HepG2 (cell line): ENCODE measurements around the gene LASP1. TPM values are rescaled to one million over a fixed set of nuclear protein-coding genes. Genes with fewer than 3 reads are reported as not detected.

Experiments used
- BRD4 ChIP-seq: sonication (generic); formaldehyde crosslinking; IDR thresholded peaks from 2 replicates; pipeline ENCODE4 v1.4.0; 2020; ENCODE audit warnings: missing genetic modification reagents
- GRHL1 ChIP-seq: sonication (generic); formaldehyde crosslinking; conservative IDR thresholded peaks from 2 replicates; pipeline ENCODE4 v1.8.0; 2022; ENCODE audit warnings: missing genetic modification reagents
- HOMEZ ChIP-seq: IDR thresholded peaks from 2 replicates; pipeline ENCODE4 v1.6.1; 2016; ENCODE audit warnings: low read depth
- KDM6A ChIP-seq: IDR thresholded peaks from 2 replicates; pipeline ENCODE4 v1.6.1; 2016; ENCODE audit warnings: low read depth
- MEIS2 ChIP-seq: sonication (generic); formaldehyde crosslinking; IDR thresholded peaks from 2 replicates; pipeline ENCODE4 v1.9.0; 2021; ENCODE audit warnings: mild to moderate bottlenecking, missing genetic modification reagents
- NBN ChIP-seq: fragments of 450-650 bp; conservative IDR thresholded peaks from 2 replicates; pipeline ENCODE4 v1.6.1; 2017
- NCOA2 ChIP-seq: sonication (generic); formaldehyde crosslinking; IDR thresholded peaks from 2 replicates; pipeline ENCODE4 v1.8.0; 2022; ENCODE audit warnings: inconsistent platforms
- SUZ12 ChIP-seq: fragments of 150-350 bp; IDR thresholded peaks from 2 replicates; pipeline ENCODE4 v1.6.1; 2014; ENCODE audit warnings: low read depth, low read length
- THAP11 ChIP-seq: IDR thresholded peaks from 2 replicates; pipeline ENCODE4 v1.6.1; 2016; ENCODE audit warnings: missing biosample characterization, missing genetic modification reagents
- ZNF10 ChIP-seq: sonication (generic); formaldehyde crosslinking; IDR thresholded peaks from 2 replicates; pipeline ENCODE4 v1.4.0; 2020; ENCODE audit warnings: mild to moderate bottlenecking, low read depth, missing genetic modification reagents, borderline replicate concordance
- ZNF615 ChIP-seq: sonication (generic); formaldehyde crosslinking; IDR thresholded peaks from 2 replicates; pipeline ENCODE4 v1.5.0; 2020; ENCODE audit warnings: mild to moderate bottlenecking, missing genetic modification reagents, borderline replicate concordance
- polyA plus RNA-seq, 8 experiments: library from polyadenylated mRNA; depleted of rRNA in 3 of 8; stranded (reverse) in 7 of 8; unstranded in 1 of 8; fragments of >200 nt; fragmentation: Illumina TruSeq in 4 of 8; extraction: Trizol in 4 of 8; gene quantifications; 2 replicates each; pipeline versions ENCODE4 v1.2.1 to v1.2.3, GENCODE V29; 2011 to 2016; ENCODE audit warnings: low read depth in 4 of 8, missing spikeins in 1 of 8, mixed read lengths in 1 of 8; ENCODE audit not compliant: insufficient read depth in 1 of 8
- total RNA-seq, 5 experiments: library from RNA; depleted of rRNA; stranded (reverse); fragments of >200 nt; fragmentation: Illumina TruSeq; extraction: Trizol; gene quantifications; 2 replicates each; pipeline ENCODE4 v1.2.3, GENCODE V29; 2016; ENCODE audit warnings: low read depth in 1 of 5
- TF ChIP-seq, protein P1 (sequence below): sonication (generic); formaldehyde crosslinking; IDR thresholded peaks from 2 replicates; pipeline ENCODE4 v1.5.0; 2020; ENCODE audit warnings: mild to moderate bottlenecking, missing genetic modification reagents
- TF ChIP-seq, protein P2 (sequence below): sonication (generic); formaldehyde crosslinking; IDR thresholded peaks from 2 replicates; pipeline ENCODE4 v1.4.0; 2020; ENCODE audit warnings: mild to moderate bottlenecking, missing genetic modification reagents, borderline replicate concordance
- TF ChIP-seq, protein P3 (sequence below): sonication (generic); formaldehyde crosslinking; IDR thresholded peaks from 2 replicates; pipeline ENCODE4 v1.5.0; 2020; ENCODE audit warnings: missing genetic modification reagents

The LASP1 gene
- total and polyA plus RNA-seq, 2 of the 13 experiments (the other 11 are each of a cell fraction or from before 2014, with no cell fraction given), result 70.1 to 97.0 TPM

GRCh38 chr17:38853292-38854219, 16.3 kb upstream of the LASP1 start, which contains the start of gene RPL23 (continued):
- peak; percentile 96; the same call in 1 of the 2 replicates for TF ChIP-seq ZNF615 (CRISPR knock-in tag)
- TF ChIP-seq, protein P1, sequence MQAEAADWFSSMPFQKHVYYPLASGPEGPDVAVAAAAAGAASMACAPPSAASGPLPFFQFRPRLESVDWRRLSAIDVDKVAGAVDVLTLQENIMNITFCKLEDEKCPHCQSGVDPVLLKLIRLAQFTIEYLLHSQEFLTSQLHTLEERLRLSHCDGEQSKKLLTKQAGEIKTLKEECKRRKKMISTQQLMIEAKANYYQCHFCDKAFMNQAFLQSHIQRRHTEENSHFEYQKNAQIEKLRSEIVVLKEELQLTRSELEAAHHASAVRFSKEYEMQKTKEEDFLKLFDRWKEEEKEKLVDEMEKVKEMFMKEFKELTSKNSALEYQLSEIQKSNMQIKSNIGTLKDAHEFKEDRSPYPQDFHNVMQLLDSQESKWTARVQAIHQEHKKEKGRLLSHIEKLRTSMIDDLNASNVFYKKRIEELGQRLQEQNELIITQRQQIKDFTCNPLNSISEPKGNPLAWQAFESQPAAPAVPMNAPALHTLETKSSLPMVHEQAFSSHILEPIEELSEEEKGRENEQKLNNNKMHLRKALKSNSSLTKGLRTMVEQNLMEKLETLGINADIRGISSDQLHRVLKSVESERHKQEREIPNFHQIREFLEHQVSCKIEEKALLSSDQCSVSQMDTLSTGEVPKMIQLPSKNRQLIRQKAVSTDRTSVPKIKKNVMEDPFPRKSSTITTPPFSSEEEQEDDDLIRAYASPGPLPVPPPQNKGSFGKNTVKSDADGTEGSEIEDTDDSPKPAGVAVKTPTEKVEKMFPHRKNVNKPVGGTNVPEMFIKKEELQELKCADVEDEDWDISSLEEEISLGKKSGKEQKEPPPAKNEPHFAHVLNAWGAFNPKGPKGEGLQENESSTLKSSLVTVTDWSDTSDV (CRISPR knock-in tag), result 0 out of 2 replicates have a peak, but pooled peaks have one; percentile 75
- TF ChIP-seq NCOA2 (CRISPR knock-in tag), result peak; percentile 69
- no peak for TF ChIP-seq SUZ12
- TF ChIP-seq GRHL1 (CRISPR knock-in tag), result no peak; the same call in 1 of the 2 replicates
- no peak for TF ChIP-seq NBN
- TF ChIP-seq, protein P2, sequence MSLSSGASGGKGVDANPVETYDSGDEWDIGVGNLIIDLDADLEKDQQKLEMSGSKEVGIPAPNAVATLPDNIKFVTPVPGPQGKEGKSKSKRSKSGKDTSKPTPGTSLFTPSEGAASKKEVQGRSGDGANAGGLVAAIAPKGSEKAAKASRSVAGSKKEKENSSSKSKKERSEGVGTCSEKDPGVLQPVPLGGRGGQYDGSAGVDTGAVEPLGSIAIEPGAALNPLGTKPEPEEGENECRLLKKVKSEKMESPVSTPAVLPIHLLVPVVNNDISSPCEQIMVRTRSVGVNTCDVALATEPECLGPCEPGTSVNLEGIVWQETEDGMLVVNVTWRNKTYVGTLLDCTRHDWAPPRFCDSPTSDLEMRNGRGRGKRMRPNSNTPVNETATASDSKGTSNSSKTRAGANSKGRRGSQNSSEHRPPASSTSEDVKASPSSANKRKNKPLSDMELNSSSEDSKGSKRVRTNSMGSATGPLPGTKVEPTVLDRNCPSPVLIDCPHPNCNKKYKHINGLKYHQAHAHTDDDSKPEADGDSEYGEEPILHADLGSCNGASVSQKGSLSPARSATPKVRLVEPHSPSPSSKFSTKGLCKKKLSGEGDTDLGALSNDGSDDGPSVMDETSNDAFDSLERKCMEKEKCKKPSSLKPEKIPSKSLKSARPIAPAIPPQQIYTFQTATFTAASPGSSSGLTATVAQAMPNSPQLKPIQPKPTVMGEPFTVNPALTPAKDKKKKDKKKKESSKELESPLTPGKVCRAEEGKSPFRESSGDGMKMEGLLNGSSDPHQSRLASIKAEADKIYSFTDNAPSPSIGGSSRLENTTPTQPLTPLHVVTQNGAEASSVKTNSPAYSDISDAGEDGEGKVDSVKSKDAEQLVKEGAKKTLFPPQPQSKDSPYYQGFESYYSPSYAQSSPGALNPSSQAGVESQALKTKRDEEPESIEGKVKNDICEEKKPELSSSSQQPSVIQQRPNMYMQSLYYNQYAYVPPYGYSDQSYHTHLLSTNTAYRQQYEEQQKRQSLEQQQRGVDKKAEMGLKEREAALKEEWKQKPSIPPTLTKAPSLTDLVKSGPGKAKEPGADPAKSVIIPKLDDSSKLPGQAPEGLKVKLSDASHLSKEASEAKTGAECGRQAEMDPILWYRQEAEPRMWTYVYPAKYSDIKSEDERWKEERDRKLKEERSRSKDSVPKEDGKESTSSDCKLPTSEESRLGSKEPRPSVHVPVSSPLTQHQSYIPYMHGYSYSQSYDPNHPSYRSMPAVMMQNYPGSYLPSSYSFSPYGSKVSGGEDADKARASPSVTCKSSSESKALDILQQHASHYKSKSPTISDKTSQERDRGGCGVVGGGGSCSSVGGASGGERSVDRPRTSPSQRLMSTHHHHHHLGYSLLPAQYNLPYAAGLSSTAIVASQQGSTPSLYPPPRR (CRISPR knock-in tag), result peak; percentile 71
- TF ChIP-seq, protein P3, sequence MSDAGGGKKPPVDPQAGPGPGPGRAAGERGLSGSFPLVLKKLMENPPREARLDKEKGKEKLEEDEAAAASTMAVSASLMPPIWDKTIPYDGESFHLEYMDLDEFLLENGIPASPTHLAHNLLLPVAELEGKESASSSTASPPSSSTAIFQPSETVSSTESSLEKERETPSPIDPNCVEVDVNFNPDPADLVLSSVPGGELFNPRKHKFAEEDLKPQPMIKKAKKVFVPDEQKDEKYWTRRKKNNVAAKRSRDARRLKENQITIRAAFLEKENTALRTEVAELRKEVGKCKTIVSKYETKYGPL, result peak; percentile 82; the same call in 1 of the 2 replicates
- TF ChIP-seq THAP11 (CRISPR knock-in tag), result peak; percentile 95
- TF ChIP-seq HOMEZ (CRISPR knock-in tag), result peak; percentile 71; the same call in 1 of the 2 replicates
- no peak for TF ChIP-seq ZNF10 (CRISPR knock-in tag)
- TF ChIP-seq BRD4 (CRISPR knock-in tag), result peak; percentile 95; the same call in 1 of the 2 replicates
- no peak for TF ChIP-seq KDM6A (CRISPR knock-in tag)
- peak; percentile 65; the same call in 1 of the 2 replicates for TF ChIP-seq MEIS2 (CRISPR knock-in tag)
